ENCODE results near the gene SLC25A29.

Gene SLC25A29

DNA sequence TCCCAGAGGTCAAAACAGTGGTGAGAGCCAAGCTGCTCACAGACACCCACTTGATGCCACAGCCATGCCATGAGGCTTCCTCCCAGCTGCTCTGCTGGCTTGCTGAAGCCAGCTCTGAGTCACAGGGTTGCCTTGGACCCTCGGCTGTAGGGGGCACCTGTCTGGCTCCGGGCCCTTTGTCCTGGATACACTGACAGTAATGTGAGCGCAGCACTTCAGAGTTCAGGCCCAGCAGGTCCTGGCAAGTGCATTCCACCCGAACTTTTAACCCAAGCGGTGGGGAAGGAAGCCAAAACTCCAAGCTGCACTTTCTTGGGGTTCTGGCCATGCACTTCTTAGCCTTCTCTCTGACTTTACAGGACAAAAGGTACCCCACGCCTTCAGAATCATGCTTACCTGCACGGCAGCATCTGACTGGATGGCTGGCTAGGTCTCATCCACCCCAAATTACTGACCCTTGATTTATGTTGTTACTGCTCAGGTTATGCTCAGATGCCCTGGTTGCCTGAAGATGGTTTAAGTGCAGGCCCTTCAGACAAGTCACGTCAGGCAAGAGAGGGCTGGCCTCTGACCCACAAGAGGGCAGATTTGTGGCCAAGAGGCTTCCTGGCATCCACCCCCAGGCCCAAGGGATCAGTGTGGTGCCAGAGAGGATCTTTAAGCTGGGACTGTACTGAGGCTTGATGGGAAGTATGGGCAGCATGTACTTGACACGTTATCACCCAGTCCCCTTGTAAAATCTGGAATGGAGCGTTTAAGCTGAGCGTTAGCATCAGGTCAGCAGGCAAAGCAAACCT lies 24.8 kb downstream of the SLC25A29 start:
- no peak for DNase-seq (ENCODE audit: low spot score)

DNA sequence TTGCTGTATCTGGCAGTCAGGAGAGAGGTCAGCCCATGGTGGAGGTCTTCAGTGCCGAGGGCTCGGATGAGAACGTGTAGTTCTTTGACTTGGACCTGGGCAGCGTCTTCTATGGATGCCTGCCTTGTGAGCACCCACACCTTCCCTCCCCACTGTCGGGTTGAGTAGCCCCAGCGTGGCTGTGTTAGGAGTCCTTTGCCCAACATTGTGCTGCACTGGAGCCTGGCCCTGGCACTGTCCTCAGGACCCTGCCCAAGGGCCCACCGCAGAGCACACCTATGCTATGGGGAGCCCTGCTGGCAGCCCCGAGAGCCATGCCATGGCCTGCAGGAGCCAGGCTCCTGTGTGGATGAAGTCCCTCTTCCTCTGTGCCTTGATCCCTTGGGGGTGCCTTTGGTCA lies 26.7 kb downstream of the SLC25A29 start:
- DNase-seq (ENCODE audit: low spot score) = no peak

DNA sequence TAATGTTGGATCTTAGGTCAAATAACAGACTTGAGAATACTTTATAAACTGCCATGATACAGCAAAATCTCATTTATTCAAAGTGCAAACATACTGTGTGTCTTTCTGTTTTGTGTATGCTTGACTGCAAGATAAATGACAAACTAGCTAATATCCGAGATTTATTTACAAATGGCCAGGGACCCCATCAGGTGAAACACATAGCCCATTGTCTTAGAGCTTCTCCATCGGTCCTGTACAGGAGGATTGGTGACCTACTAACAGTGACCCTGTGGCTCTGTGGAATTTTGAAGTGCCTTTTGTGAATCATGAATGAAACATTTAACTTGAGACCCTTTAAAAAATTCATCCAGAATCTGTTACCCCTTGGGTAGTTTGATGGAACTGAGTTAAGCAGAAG lies 27.1 kb downstream of the SLC25A29 start:
- DNase-seq (ENCODE audit: low spot score) = no peak

DNA sequence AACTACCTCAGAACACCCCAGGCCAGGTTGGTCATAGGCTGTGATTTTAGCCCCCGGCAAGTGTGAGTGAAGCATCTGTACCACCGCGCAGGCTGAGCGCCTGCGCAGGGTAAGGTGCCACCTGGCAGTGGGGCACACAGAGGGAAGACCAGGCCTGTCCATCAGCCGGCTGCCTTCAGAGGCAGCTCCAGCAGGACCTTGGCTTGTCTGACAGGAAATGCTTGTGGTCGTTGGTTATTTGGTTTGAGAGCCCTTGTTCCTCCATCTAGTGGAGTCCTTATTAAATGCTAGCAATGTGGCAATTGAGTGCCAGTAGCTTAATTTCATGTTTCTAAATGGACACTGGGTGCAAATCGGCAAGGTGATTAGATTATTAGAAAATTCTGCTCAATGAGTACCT lies 27.5 kb downstream of the SLC25A29 start:
- peak; percentile 33 for DNase-seq (ENCODE audit: low spot score)

DNA sequence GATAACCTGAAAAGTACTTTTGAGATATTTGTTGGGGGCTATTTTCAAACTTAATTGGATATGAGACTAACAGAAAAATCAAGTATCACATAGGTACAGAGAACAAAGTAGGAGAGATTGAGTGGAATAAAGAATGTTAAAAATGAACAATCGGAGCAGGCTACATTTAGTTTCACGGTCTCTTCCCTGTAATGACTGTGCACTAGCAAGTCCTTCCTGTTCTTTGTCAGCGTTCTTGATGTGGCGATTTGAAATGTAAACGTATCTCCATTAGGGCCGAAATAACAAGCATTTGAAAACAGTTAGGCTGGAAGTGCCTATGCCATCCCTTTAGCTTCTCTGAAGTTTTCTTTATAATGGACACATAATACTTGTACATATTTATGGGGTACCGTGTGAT lies 31.0 kb downstream of the SLC25A29 start:
- no peak for DNase-seq (ENCODE audit: low spot score)

DNA sequence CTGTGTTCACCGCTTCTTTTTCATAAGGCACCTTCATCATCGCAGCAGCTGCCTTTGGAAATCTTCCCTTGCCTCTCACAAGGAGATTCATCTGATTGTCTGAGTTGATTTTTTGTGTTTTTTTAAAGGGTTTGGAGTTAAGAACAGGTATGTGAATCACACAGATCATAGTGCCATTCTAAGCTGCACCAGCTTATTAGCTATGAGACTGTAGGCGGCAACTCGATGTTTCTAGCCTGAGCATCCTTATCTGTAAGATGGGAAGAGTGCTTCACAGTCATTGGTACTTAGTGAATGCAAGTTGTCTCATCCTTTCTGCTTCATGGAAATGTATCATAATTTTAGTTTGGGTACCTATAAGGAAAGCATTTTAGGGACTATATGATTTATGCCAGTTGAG lies 32.0 kb downstream of the SLC25A29 start:
- DNase-seq (ENCODE audit: low spot score) = no peak

DNA sequence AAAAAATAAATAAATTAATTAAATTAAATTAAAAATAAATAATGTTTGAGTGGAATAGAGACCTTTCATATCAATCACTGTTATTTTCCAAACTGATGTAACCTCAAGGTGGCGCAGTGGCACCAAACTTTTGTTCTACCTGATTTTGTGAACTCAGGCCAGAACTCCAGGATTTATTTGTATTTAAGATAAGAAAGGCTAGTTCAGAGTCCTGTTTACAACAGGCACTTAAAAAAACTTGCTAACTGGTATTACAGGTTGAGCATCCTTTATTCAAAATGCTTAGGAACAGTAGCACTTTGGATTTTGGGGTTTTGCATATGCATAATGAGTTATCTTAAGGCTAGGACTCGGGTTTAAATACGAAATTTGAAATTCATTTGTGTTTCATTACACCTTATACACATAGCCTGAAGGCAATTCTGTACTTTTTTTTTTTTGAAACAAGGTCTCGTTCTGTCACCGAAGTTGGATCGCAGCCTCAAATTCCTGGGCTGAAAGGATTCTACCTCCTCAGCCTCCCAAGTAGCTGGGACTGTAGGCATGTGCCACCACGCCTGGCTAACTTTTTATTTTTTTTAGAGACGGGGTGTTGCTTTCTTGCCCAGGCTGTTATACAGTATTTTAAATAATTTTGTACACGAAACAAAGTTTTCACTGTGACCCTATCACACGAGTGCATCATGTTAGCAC lies 34.9 kb downstream of the SLC25A29 start:
- DNase-seq (ENCODE audit: low spot score) = peak; percentile 26

DNA sequence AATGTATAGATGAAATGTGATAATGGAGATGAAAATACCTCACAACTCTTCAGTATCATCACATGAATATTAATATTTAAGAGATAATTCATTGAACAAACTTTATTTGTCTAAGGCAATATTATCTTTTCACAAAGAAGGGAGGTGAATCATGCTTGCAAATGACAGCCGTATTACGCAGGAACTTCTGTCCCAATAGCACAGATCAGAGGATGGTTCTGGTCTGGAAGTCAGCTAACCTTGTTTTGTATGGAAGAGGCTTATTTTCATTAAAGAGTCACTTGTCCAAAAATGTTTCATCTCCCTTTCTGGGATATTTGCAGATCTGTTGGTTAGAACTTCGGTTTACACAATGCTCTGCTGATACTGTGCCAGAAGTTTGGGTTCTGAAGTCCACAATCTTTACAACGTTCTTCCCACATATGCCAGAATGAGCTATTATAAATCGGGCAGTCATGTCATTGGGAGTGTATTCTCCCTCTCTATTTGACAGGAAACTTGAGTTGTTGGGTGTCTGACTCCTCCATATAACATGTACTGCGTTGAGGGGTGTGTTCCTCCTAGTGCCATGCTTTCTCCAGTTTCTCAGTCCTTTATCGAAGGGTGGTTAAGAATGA lies 37.5 kb downstream of the SLC25A29 start:
- DNase-seq (ENCODE audit: low spot score) = no peak

DNA sequence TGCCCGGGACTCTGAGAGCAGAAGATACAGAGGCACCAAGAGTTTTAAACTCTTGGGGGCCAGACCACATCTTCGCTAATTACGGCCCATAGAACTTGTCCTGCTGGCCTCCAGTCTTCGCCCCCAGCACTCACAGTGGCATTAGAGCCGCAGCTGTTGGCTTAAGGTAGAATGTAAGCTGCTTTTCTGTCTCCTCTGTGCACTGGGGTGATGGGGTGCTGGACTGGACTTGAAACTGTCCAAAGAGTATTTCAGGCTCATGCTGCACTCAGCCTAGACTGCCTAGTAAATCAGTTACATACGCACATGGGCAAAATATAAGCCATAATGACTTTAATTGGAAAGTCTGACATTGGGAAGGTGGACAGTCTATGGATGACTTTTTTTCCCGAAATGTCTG lies 38.3 kb downstream of the SLC25A29 start:
- DNase-seq (ENCODE audit: low spot score) = no peak

DNA sequence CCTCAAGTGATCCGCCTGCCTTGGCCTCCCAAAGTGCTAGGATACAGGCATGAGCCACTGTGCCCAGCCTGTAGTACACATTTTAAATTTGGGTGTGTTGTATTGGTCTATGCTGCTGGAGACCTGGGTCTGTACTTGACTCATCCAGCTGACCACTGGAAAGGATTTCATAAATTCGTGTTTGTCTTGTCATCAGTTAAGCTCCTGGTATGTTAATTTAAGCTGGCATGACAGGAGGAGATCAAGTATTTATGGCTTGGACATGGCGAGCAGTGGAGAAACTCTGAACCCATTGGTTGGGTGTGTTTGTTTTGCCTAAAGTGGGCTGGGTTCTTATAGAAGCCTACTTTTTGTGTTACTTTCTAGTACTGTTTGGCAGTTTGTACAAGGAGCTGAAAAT lies 43.1 kb downstream of the SLC25A29 start:
- DNase-seq (ENCODE audit: low spot score) = peak; percentile 39

DNA sequence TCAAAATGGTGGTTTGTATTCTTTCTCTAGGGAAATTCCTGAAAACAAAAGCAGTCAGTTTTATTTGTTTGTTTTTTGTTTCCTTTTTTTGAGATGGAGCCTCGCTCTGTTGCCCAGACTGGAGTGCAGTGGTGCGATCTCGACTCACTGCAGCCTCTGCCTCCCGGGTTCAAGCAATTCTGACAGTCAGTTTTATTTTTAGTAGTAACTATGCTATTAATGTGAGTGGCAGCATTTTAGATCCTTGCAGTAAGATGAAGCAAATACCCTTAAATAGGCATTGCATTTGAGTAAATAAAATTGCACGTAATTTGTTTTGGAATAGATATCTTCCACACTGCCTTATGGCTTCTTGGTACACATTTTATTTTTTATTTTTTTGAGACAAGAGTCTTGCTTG lies 43.7 kb downstream of the SLC25A29 start:
- DNase-seq (ENCODE audit: low spot score) = no peak

DNA sequence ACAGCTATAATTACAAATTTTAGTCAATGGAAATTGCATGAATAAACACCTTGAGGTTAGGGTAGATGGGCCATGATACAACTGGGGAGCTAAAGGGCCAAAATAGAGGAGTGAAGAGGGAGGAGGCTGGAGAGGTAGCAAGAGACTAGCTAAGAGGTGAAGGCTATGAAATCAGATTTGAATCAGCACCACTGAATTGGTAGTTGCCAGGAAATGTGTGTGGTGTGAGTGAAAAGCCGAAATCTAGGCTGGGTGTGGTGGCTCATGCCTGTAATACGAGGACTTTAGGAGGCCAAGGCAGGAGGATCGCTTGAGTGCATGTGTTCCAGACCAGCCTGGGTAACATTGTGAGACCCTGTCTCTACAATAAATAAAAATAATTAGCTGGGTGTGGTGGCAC lies 44.6 kb downstream of the SLC25A29 start:
- DNase-seq (ENCODE audit: low spot score) = no peak

DNA sequence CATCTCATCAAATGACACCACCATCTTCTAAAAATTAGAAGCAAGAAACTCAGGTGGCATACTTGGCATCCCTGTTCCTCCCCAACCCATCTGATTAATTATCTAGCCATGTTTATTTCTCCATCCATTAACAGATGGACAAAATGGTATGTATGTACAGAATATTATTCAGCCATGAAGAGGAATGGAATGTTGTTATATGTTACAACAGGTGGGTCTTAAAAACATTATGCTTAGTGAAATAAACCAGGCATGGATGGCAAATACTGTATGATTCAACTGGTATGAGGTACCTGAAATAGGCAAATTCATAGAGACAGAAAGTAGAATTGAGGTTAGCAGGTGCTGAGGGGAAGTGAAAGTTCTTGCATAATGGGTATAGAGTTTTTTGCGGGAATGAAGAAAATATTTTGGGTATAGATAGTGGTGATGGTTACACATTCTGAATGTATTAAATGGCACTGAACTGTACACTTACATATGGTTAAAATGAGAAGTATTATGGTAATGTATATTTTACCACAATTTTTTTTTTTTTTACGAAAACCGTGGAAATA lies 49.8 kb downstream of the SLC25A29 start:
- DNase-seq (ENCODE audit: low spot score) = no peak

DNA sequence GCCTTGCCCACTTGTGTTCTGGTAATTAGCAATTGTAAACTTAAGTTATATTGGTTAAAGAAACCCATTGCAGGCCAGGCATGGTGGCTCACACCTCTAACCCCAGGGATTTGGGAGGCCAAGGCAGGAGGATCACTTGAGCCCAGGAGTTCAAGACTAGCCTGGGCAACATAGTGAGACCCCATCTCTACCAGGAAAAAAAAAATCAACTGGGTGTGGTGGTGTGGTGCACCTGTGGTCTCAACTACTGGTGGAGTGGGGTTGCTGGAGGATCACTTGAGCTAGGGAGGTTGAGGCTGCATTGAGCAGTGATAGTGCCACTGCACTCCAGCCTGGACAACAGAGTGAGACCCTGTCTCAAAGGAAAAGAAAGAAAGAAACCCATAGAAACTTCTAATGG lies 53.6 kb downstream of the SLC25A29 start:
- no peak for DNase-seq (ENCODE audit: low spot score)

DNA sequence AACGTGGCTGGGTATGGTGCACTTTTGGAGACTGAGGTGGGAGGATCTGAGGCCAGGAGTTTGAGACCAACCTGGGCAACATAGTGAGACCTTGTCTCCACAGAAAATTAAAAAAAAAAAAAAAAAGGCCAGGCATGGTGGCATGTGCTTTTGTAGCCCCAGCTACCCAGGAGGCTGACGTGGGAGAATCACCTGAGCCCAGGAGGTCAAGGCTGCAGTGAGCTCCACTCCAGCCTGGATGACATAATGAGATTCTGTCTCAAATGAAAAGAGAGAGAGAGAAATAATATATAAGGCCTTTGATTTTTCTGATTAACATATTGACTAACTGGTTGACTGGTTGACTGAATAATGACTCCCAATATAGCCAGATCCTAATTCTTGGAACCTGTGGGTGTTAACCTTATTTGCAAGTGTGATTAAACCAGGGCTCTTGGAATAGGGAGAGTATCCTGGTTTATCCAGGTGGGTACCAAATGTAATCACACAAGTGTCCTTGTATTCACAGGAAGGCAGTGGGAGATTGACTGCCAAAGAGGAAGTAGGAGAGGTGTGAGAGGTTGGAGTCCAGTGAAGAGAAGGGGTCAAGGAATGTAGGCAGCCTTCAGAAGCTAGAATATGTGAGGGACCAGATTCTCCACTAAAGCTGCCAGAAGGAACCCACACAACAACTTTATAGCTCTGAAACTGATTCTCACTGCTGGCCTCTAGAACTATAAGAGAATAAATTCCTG lies 55.3 kb downstream of the SLC25A29 start:
- no peak for DNase-seq (ENCODE audit: low spot score)

DNA sequence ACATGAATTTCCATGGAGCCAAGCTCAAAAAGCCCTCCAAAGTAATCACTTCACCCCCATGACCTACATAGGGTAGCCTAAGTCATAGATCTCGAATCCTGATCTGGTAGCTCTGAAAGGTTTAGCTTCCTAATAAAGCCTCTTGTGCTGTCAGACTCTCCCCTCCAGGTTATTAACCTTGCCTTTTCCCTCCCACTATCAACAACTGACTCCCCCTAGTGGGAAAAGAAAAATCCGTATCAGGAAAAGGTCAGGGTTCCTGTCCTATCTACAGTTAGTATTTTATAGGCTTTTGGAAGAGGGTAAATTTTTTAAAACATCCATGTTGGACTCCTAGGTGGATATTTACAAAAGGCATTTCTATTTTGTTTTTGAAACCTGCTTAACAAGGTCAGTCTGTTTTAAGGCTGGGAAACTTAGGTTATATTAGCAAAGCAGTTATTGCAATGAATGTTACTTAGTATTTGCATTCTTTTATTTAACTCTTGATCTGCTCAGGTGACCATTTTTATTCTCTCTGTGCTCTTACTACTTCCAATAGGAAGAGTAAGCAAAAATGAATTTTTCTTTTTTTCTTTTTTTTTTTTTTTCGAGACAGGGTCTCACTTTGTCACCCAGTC lies 59.3 kb downstream of the SLC25A29 start:
- peak; percentile 67 for DNase-seq (ENCODE audit: low spot score)

DNA sequence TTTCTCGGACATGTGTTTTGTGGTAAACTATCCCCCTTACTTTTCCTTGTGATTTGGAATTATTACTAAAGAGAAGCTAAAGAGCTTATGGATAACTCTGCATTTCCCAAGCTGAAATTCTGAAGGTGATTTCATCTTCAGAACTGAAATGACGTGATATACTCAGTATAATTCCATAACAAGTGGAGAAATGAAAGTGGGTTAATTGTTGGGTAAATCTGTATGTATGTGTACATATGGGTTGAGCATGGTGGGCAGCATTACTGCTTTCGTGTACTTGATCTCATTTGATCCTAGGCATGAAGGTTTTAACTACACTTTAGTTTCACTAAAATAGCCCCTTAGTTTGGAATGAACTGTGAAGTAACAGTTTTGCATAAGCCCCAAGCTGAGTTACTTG lies 63.2 kb downstream of the SLC25A29 start:
- DNase-seq (ENCODE audit: low spot score) = no peak

DNA sequence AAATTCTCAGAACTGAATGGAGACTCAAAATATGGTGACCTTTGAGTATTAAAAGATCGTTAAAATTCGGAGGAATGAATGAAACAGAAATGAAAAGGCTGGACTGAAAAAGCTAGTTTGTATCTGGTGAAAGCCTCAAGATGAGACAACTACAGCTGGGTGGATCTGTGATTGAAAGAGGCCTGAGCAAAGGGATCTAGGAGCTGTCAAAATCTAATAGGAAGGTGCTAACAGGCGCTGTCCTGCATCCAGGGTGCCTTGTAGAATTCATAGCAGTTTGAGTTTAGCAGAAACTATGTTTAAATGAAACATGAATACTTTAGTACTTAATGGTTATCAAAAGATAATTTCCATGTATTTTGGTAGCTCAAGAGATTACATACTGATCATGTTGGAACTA lies 65.0 kb downstream of the SLC25A29 start:
- DNase-seq (ENCODE audit: low spot score) = no peak
